Caki2 (cell line): ENCODE measurements around the gene PTPN18. TPM values are rescaled to one million over a fixed set of nuclear protein-coding genes. Genes with fewer than 3 reads are reported as not detected.

Experiments used
- DNase-seq: peaks from one replicate; pipeline ENCODE4 v3.0.0-alpha.2; 2015; ENCODE audit warnings: low read depth
- in situ Hi-C: cut with HindIII; loops from 2 replicates; pipeline ENCODE4 v1.10.0; 2016; ENCODE audit warnings: low sequenced_read_pairs, low pct_unique_long_range_greater_than_20kb, mixed read lengths
- total RNA-seq: library from RNA; depleted of rRNA; stranded (reverse); fragments of >200 nt; shearing (Covaris generic); gene quantifications from 2 replicates; pipeline ENCODE4 v1.2.3, GENCODE V29; 2014; ENCODE audit warnings: low replicate concordance

Gene PTPN18
- total RNA-seq, 1 experiment from 2014 or later: 26.1 TPM

DNA sequence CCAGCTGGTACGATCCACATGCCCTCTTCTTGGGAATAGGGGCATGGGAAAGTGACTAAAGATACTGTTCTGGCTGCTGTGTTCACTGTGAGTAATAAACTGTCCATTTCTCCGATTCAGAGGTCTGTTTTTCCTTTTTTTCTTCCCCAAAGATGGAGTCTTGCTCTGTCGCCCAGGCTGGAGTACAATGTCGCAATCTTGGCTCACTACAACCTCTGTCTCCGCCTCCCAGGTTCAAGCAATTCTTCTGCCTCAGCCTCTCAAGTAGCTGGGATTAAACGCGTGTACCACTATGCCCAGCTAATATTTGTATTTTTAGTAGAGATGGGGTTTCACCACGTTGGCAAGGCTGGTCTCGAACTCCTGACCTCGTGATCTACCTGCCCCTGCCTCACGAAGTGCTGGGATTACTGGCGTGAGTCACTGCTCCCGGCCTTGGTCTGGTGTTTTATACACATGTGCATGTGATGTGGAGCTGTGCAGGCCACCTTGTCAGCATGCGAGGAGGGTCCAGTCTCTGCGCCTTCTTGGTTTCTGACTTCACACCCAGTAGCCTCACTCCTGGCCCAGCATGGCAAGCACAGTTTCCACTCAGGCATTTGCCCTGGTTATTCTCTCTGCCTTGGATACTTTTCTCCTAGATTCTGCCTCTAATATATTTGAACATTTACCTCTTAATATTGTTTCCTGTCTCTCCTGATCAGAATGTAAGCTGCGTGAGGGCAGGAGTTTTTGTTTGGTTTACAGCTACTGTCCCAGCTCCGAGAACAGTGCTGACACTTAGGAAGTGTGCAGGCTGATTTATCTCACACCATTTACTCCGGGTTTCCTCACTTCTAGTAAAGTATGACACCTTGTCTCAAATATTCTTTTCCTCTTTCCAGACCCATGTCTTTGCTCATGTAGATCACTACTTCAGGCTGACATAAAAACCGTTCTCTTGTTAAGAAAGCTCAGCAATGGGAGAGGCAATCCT, 19.7 kb downstream of the PTPN18 start:
- in situ Hi-C loops: no loop called here
- DNase-seq: no peak

GRCh38 chr2:130376433-130377293, 20.8 kb downstream of the PTPN18 start:
- in situ Hi-C loops: no loop called here

GRCh38 chr2:130377491-130377890, 21.6 kb downstream of the PTPN18 start:
- DNase-seq: no peak

More at GRCh38 chr2:130376433-130377293, 20.8 kb downstream of the PTPN18 start:
- no peak for DNase-seq

GRCh38 chr2:130378206-130378897, 22.5 kb downstream of the PTPN18 start:
- no peak for DNase-seq
- in situ Hi-C loops: no loop called here

More at GRCh38 chr2:130377491-130377890, 21.6 kb downstream of the PTPN18 start:
- in situ Hi-C loops: no loop called here

- no peak for DNase-seq
- in situ Hi-C loops: no loop called here
Observed at GRCh38 chr2:130378898-130379214, 23.0 kb downstream of the PTPN18 start.

- no peak for DNase-seq
- in situ Hi-C loops: no loop called here
Observed at GRCh38 chr2:130380096-130380934, 24.5 kb downstream of the PTPN18 start.

DNA sequence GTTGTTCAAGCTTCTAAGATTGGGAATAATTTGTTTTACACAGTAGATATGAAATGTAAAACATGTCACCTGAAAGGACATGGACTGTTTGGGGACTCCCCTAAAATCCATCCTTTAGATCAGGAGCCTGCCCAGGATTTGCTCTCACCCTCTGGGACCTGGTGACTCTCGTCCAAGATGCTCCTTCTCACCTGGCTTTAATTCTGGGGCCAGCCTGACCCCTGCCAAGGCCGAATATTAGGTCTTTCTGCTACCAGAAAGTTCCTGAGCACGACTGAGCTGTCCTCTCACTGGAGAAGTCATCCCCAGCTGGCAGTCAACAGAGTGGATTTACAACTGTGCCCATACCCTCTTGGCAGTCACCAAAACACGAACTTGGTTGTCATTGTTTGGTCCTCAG, 25.3 kb downstream of the PTPN18 start:
- in situ Hi-C loops: no loop called here
- DNase-seq: no peak

DNA sequence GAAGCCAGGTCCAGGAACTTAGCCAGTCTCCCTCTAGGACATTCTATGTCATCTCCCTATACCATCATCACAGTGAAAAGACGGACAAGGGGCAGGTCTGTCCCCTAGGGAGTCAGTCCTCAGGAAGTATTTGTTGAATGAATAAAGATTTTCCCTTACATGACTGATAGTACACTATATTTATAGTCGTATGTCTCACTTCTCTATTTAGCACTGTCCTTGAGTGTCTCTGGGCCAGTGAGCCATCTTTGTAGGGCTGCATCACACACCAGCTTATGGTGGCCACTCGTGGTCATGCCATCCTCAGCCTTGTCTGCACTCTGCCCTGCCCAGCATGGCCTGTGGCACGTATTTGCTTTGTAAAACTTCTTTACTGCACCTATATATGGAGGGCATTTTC, 25.8 kb downstream of the PTPN18 start:
- no peak for DNase-seq
- in situ Hi-C loops: no loop called here

GRCh38 chr2:130382313-130382917, 26.6 kb downstream of the PTPN18 start:
- in situ Hi-C loops: no loop called here

GRCh38 chr2:130385709-130386108, 29.9 kb downstream of the PTPN18 start:
- in situ Hi-C loops: no loop called here
- DNase-seq: no peak

More at GRCh38 chr2:130382313-130382917, 26.6 kb downstream of the PTPN18 start:
- no peak for DNase-seq

- in situ Hi-C loops: no loop called here
- DNase-seq: no peak
Observed at GRCh38 chr2:130387071-130387400, 31.2 kb downstream of the PTPN18 start.

DNA sequence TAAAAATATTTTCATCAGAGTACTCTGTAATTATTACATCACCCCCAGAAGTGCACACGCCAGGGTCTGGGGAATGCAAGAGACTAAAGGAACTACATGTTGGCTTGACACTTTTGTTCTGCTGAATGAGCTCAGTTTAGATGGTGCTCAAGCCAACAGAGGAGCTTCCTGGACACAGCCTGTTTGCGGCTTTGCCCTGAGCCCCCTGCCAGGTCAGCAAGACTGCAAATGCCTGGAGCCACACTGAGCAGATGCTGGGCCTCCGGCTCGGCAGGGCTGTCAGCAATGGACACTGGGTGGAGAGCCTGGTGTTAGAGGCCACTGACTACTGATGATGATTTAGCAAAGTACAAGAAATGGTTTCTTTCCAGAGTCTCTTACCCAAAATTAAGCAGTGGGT, 31.9 kb downstream of the PTPN18 start:
- in situ Hi-C loops: no loop called here
- DNase-seq: no peak

DNA sequence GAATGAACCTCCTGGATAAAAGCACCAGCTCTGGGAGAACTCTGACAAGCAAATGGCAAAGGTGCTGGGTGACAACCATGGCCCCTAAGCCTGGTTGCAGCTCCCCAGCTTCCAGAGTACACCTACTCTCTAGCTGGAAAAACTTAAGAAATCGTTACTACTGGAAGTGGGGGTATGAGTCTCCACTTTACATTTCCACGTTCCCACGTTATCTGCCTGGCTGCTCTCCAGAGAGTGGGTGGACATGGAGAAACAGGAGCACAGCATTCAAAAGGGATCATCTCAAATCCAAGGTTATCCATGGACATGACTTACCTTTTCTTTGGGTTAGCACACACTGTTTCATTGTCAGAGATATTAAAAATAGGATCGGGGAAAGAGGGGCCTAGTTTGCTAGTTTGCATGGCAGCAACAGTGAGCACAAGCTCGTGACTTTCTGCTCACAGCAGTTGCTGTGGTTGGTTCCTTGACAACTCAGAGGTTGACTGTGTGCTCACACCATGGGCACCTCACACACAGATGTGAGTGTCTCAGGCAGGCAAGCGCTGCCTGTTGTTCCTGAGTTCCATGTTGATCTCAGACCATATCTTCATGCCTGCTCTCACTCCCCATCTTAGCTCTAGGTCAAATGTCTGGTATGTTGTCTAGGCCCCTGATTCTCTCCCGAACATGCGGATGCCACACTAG, 32.5 kb downstream of the PTPN18 start:
- in situ Hi-C loops: no loop called here
- no peak for DNase-seq

- in situ Hi-C loops: no loop called here
- no peak for DNase-seq
Observed at GRCh38 chr2:130389358-130389757, 33.5 kb downstream of the PTPN18 start.

- in situ Hi-C loops: no loop called here
- DNase-seq: no peak
Observed at GRCh38 chr2:130389783-130390182, 33.9 kb downstream of the PTPN18 start.

- in situ Hi-C loops: no loop called here
- DNase-seq: peak; percentile 30
Observed at GRCh38 chr2:130390460-130391057, 34.7 kb downstream of the PTPN18 start.
